DND-41 (cell line): ENCODE data around the gene KCND3.
A peak's percentile ranks its signal among the peaks of the same experiment; 100 is the strongest.

ENCODE experiments used
- EZH2 ChIP-seq: IDR thresholded peaks from 3 replicates; pipeline ENCODE4 v1.6.1; 2012; ENCODE audit warnings: borderline replicate concordance, low read depth, mild to moderate bottlenecking, moderate library complexity, low read length, inconsistent platforms; ENCODE audit not compliant: severe bottlenecking
- TF ChIP-seq, protein P1 (sequence below): IDR thresholded peaks from 2 replicates; pipeline ENCODE4 v1.5.1; 2012; ENCODE audit warnings: borderline replicate concordance, low read length, moderate library complexity, mild to moderate bottlenecking; ENCODE audit not compliant: poor library complexity, severe bottlenecking; ENCODE audit errors: extremely low read depth

DNA sequence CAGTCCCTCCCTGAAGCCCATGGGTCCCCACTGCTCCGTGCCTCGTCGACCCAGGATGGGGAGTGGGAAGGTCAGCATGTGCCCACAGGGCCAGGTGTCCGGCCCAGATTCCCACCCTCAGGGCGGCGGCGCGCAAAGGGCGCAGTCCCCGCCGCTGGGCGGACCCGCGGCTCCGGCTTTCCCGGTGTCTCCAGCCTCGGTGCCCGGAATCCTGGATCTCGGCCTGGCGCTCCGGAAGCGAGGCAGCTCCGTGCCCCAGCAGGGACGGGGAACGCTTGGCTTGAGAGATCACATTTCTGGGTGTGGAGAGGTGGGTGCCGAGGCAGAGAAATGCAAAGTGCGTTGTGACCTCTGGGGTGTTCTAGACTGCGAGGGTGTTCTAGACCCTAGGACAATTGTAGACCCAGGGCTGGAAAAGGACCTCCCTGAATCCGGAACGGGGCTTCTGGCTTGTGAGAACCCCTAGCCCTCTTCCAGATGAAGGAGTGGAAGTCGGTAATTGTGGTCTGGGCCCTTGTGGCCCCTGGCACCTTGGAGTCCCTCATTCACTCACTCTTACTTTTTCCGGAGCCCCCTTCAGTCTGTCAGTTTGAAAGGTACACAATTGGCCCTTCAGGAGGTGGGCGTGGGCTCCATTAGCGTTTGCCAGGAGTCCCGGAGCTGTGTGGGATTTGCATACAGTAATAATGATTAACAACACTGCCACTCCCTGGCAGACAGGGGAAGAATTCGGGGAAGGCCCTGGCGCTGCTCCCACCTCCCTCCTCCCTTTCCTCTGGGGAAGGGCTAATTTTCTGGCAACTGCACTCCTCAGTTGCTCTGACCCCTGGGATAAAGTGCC is 1.6 kb upstream of the KCND3 start:
- TF ChIP-seq, protein P1, sequence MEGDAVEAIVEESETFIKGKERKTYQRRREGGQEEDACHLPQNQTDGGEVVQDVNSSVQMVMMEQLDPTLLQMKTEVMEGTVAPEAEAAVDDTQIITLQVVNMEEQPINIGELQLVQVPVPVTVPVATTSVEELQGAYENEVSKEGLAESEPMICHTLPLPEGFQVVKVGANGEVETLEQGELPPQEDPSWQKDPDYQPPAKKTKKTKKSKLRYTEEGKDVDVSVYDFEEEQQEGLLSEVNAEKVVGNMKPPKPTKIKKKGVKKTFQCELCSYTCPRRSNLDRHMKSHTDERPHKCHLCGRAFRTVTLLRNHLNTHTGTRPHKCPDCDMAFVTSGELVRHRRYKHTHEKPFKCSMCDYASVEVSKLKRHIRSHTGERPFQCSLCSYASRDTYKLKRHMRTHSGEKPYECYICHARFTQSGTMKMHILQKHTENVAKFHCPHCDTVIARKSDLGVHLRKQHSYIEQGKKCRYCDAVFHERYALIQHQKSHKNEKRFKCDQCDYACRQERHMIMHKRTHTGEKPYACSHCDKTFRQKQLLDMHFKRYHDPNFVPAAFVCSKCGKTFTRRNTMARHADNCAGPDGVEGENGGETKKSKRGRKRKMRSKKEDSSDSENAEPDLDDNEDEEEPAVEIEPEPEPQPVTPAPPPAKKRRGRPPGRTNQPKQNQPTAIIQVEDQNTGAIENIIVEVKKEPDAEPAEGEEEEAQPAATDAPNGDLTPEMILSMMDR = peak; percentile 36
- no peak for TF ChIP-seq EZH2
